ENCODE data around the gene TCF12. TPM values are rescaled to one million over a fixed set of nuclear protein-coding genes. Genes with fewer than 3 reads are reported as not detected.

The TCF12 gene
- total RNA-seq, 1 donor from 2014 or later: 78.6 TPM

GRCh38 chr15:57285386-57285785 is 366.9 kb downstream of the TCF12 start:
- H3K36me3 Mint-ChIP-seq (ENCODE audit: low read depth): peaks cover 33% of the 10 kb centered on the region
- H3K9me3 Mint-ChIP-seq: no peaks in the 10 kb centered on the region
- no peak overlapping the region for H3K27ac Mint-ChIP-seq
- intact Hi-C loops (cut with micrococcal nuclease): no loop called here
- peaks cover 7% of the 10 kb centered on the region for H3K4me1 Mint-ChIP-seq
- no peaks in the 10 kb centered on the region for H3K27me3 Mint-ChIP-seq
- DNase-seq: no peak
- no peak overlapping the region for H3K4me3 Mint-ChIP-seq

- Mint-ChIP-seq H3K36me3 (ENCODE audit: low read depth) (peaks cover 34% of the 10 kb centered on the region), H3K4me3 (no peak overlapping the region), H3K27ac (no peak overlapping the region), H3K27me3 (no peaks in the 10 kb centered on the region), H3K4me1 (peaks cover 7% of the 10 kb centered on the region), H3K9me3 (no peaks in the 10 kb centered on the region)
- no peak for DNase-seq
- intact Hi-C loops (cut with micrococcal nuclease): no loop called here
Observed at GRCh38 chr15:57286446-57287122, 368.1 kb downstream of the TCF12 start.

GRCh38 chr15:57287123-57287521 is 368.7 kb downstream of the TCF12 start:
- no peaks in the 10 kb centered on the region for H3K9me3 Mint-ChIP-seq
- no peak overlapping the region for H3K4me3 Mint-ChIP-seq
- no peak overlapping the region for H3K27ac Mint-ChIP-seq
- H3K4me1 Mint-ChIP-seq: peaks cover 7% of the 10 kb centered on the region
- intact Hi-C loops (cut with micrococcal nuclease): no loop called here
- no peaks in the 10 kb centered on the region for H3K27me3 Mint-ChIP-seq
- peaks cover 36% of the 10 kb centered on the region for H3K36me3 Mint-ChIP-seq (ENCODE audit: low read depth)
- no peak for DNase-seq

- Mint-ChIP-seq H3K4me1 (peaks cover 5% of the 10 kb centered on the region), H3K36me3 (ENCODE audit: low read depth) (peaks cover 32% of the 10 kb centered on the region), H3K4me3 (no peak overlapping the region), H3K27me3 (no peaks in the 10 kb centered on the region), H3K9me3 (no peaks in the 10 kb centered on the region), H3K27ac (no peak overlapping the region)
- no peak for DNase-seq
- intact Hi-C loops (cut with micrococcal nuclease): no loop called here
Observed at GRCh38 chr15:57288926-57289580, 370.6 kb downstream of the TCF12 start.

- Mint-ChIP-seq H3K27ac (no peak overlapping the region), H3K4me3 (no peak overlapping the region), H3K36me3 (ENCODE audit: low read depth) (peaks cover 28% of the 10 kb centered on the region), H3K9me3 (no peaks in the 10 kb centered on the region), H3K4me1 (no peaks in the 10 kb centered on the region), H3K27me3 (no peaks in the 10 kb centered on the region)
- DNase-seq: no peak
- intact Hi-C loops (cut with micrococcal nuclease): no loop called here
Observed at GRCh38 chr15:57290187-57290586, 371.7 kb downstream of the TCF12 start.

- H3K9me3 Mint-ChIP-seq: no peaks in the 10 kb centered on the region
- DNase-seq: no peak
- H3K27me3 Mint-ChIP-seq: no peaks in the 10 kb centered on the region
- peaks cover 25% of the 10 kb centered on the region for H3K36me3 Mint-ChIP-seq (ENCODE audit: low read depth)
- no peak overlapping the region for H3K4me3 Mint-ChIP-seq
- no peak overlapping the region for H3K27ac Mint-ChIP-seq
- intact Hi-C loops (cut with micrococcal nuclease): no loop called here
- no peaks in the 10 kb centered on the region for H3K4me1 Mint-ChIP-seq
Observed at GRCh38 chr15:57290826-57291225, 372.4 kb downstream of the TCF12 start.

- H3K27ac Mint-ChIP-seq: no peak overlapping the region
Observed at GRCh38 chr15:57296473-57297162, 378.2 kb downstream of the TCF12 start.

GRCh38 chr15:57297163-57297593 is 378.7 kb downstream of the TCF12 start:
- H3K4me1 Mint-ChIP-seq: peaks cover 6% of the 10 kb centered on the region
- H3K27ac Mint-ChIP-seq: no peak overlapping the region
- intact Hi-C loops (cut with micrococcal nuclease): no loop called here
- peaks cover 3% of the 10 kb centered on the region for H3K36me3 Mint-ChIP-seq (ENCODE audit: low read depth)
- no peaks in the 10 kb centered on the region for H3K27me3 Mint-ChIP-seq
- DNase-seq: no peak
- no peak overlapping the region for H3K4me3 Mint-ChIP-seq
- H3K9me3 Mint-ChIP-seq: no peaks in the 10 kb centered on the region

More at GRCh38 chr15:57296473-57297162, 378.2 kb downstream of the TCF12 start:
- Mint-ChIP-seq H3K4me1 (peaks cover 6% of the 10 kb centered on the region), H3K4me3 (no peak overlapping the region), H3K36me3 (ENCODE audit: low read depth) (peaks cover 5% of the 10 kb centered on the region), H3K27me3 (no peaks in the 10 kb centered on the region), H3K9me3 (no peaks in the 10 kb centered on the region)
- no peak for DNase-seq
- intact Hi-C loops (cut with micrococcal nuclease): no loop called here

GRCh38 chr15:57297630-57298029 is 379.2 kb downstream of the TCF12 start:
- Mint-ChIP-seq H3K27me3 (no peaks in the 10 kb centered on the region), H3K4me3 (no peak overlapping the region), H3K27ac (peak overlapping the region; percentile 39), H3K4me1 (peaks cover 6% of the 10 kb centered on the region), H3K36me3 (ENCODE audit: low read depth) (peaks cover under 1% of the 10 kb centered on the region), H3K9me3 (no peaks in the 10 kb centered on the region)
- intact Hi-C loops (cut with micrococcal nuclease): no loop called here
- no peak for DNase-seq

- Mint-ChIP-seq H3K4me1 (peaks cover 6% of the 10 kb centered on the region), H3K27ac (no peak overlapping the region), H3K36me3 (ENCODE audit: low read depth) (no peaks in the 10 kb centered on the region), H3K9me3 (no peaks in the 10 kb centered on the region), H3K27me3 (no peaks in the 10 kb centered on the region), H3K4me3 (no peak overlapping the region)
- no peak for DNase-seq
- intact Hi-C loops (cut with micrococcal nuclease): no loop called here
Observed at GRCh38 chr15:57298204-57298603, 379.8 kb downstream of the TCF12 start.

GRCh38 chr15:57298843-57299550 is 380.6 kb downstream of the TCF12 start:
- Mint-ChIP-seq H3K27me3 (no peaks in the 10 kb centered on the region), H3K4me1 (peaks cover 6% of the 10 kb centered on the region), H3K36me3 (ENCODE audit: low read depth) (no peaks in the 10 kb centered on the region), H3K27ac (no peak overlapping the region), H3K9me3 (no peaks in the 10 kb centered on the region), H3K4me3 (no peak overlapping the region)
- no peak for DNase-seq
- intact Hi-C loops (cut with micrococcal nuclease): no loop called here

- H3K4me1 Mint-ChIP-seq: peaks cover 10% of the 10 kb centered on the region
- H3K4me3 Mint-ChIP-seq: no peak overlapping the region
- H3K27ac Mint-ChIP-seq: no peak overlapping the region
- no peaks in the 10 kb centered on the region for H3K36me3 Mint-ChIP-seq (ENCODE audit: low read depth)
- DNase-seq: no peak
- intact Hi-C loops (cut with micrococcal nuclease): no loop called here
- H3K27me3 Mint-ChIP-seq: peaks cover 6% of the 10 kb centered on the region
- H3K9me3 Mint-ChIP-seq: no peaks in the 10 kb centered on the region
Observed at GRCh38 chr15:57301307-57301706, 382.9 kb downstream of the TCF12 start.

GRCh38 chr15:57302640-57303257 is 384.3 kb downstream of the TCF12 start:
- no peak for DNase-seq
- peaks cover 7% of the 10 kb centered on the region for H3K27me3 Mint-ChIP-seq

More at GRCh38 chr15:57302640-57303257, 384.3 kb downstream of the TCF12 start:
- H3K4me1 Mint-ChIP-seq: peaks cover 10% of the 10 kb centered on the region
- no peak overlapping the region for H3K27ac Mint-ChIP-seq
- intact Hi-C loops (cut with micrococcal nuclease): no loop called here
- no peaks in the 10 kb centered on the region for H3K9me3 Mint-ChIP-seq
- H3K36me3 Mint-ChIP-seq (ENCODE audit: low read depth): no peaks in the 10 kb centered on the region
- no peak overlapping the region for H3K4me3 Mint-ChIP-seq

Measured in activated CD4-positive, alpha-beta T cell treated with anti-CD3 and anti-CD28 coated beads, Interleukin-2, amount 10 ng/mL, durations not matched to agents 24 days and 14 days (primary cell).